Stimulated activated CD8-positive, alpha-beta memory T cell treated with anti-CD3 and anti-CD28 coated beads, Interleukin-7, amount 100 ng/mL, for 24 hours (primary cell): ENCODE data around the gene COX10.
"Not testable (repeated sequence)": the region's sequence is repeated elsewhere in the genome, so short reads cannot be mapped to it uniquely, and the experiment has no call there.

Experiments
- DNase-seq: peaks from one replicate; pipeline ENCODE4 v3.0.0-alpha.2; 2020; ENCODE audit warnings: low read depth

Gene COX10

GRCh38 chr17:14179951-14180350 is 110.6 kb downstream of the COX10 start:
- DNase-seq = not testable (repeated sequence)

- not testable (repeated sequence) for DNase-seq
Measured at GRCh38 chr17:14182084-14182483, 112.8 kb downstream of the COX10 start.

GRCh38 chr17:14184536-14184935 is 115.2 kb downstream of the COX10 start:
- DNase-seq = not testable (repeated sequence)

GRCh38 chr17:14186443-14186842 is 117.1 kb downstream of the COX10 start:
- DNase-seq = not testable (repeated sequence)

- DNase-seq = not testable (repeated sequence)
Measured at GRCh38 chr17:14190774-14191173, 121.5 kb downstream of the COX10 start.

GRCh38 chr17:14191469-14191868 is 122.2 kb downstream of the COX10 start:
- not testable (repeated sequence) for DNase-seq

GRCh38 chr17:14192039-14192438 is 122.7 kb downstream of the COX10 start:
- not testable (repeated sequence) for DNase-seq

- not testable (repeated sequence) for DNase-seq
Measured at GRCh38 chr17:14192636-14193344, 123.5 kb downstream of the COX10 start.

- DNase-seq = no peak
Measured at GRCh38 chr17:14196377-14196997, 127.2 kb downstream of the COX10 start.

- no peak for DNase-seq
Measured at GRCh38 chr17:14197057-14197456, 127.8 kb downstream of the COX10 start.

GRCh38 chr17:14197586-14197985 is 128.3 kb downstream of the COX10 start:
- no peak for DNase-seq

GRCh38 chr17:14198013-14198412 is 128.7 kb downstream of the COX10 start:
- DNase-seq = no peak

GRCh38 chr17:14198575-14198974 is 129.3 kb downstream of the COX10 start:
- DNase-seq = no peak

- no peak for DNase-seq
Measured at GRCh38 chr17:14199601-14200000, 130.3 kb downstream of the COX10 start.

- no peak for DNase-seq
Measured at GRCh38 chr17:14200354-14200753, 131.1 kb downstream of the COX10 start.

- no peak for DNase-seq
Measured at GRCh38 chr17:14201021-14201987, 132.0 kb downstream of the COX10 start.

GRCh38 chr17:14201988-14202380 is 132.7 kb downstream of the COX10 start:
- DNase-seq = no peak

GRCh38 chr17:14202388-14203166 is 133.3 kb downstream of the COX10 start:
- DNase-seq = no peak

GRCh38 chr17:14203388-14203787 is 134.1 kb downstream of the COX10 start:
- DNase-seq = no peak

GRCh38 chr17:14204084-14204483 is 134.8 kb downstream of the COX10 start:
- DNase-seq = no peak

GRCh38 chr17:14204546-14204945 is 135.2 kb downstream of the COX10 start:
- no peak for DNase-seq

- DNase-seq = no peak
Measured at GRCh38 chr17:14205380-14205779, 136.1 kb downstream of the COX10 start.
